Esophagus squamous epithelium (tissue), 4 donors: ENCODE results near the gene UACA.

Source experiments
- CTCF ChIP-seq, 6 experiments: fragments of 450-650 bp in 4 of 6; fragments of 200-600 bp in 2 of 6; sonication (generic) in 2 of 6; IDR thresholded peaks; one replicate each; pipeline ENCODE4 v1.5.1; 2016 to 2019; ENCODE audit warnings: antibody characterized with exemption in 6 of 6, mild to moderate bottlenecking in 4 of 6, moderate library complexity in 4 of 6
- POLR2A ChIP-seq, 4 donors: fragments of 450-650 bp; IDR thresholded peaks; one replicate each; pipeline ENCODE4 v1.6.1; 2017; ENCODE audit warnings: antibody characterized with exemption in 4 of 4, mild to moderate bottlenecking in 4 of 4, moderate library complexity in 3 of 4

GRCh38 chr15:70625438-70625837, 137.9 kb downstream of the UACA start:
- TF ChIP-seq CTCF (IDR thresholded peaks at IDR 0.05): no peak
- TF ChIP-seq POLR2A (IDR thresholded peaks at IDR 0.05): no peak
